NB4 (cell line): ENCODE results near the gene ZNF460.
A peak's percentile ranks its signal among the peaks of the same experiment; 100 is the strongest.

ENCODE experiments used
- DNase-seq: peaks from one replicate; pipeline ENCODE4 v3.0.0; 2010; ENCODE audit warnings: low read depth
- H3K4me3 ChIP-seq: one replicate; pipeline ENCODE4 v1.5.1; 2011; ENCODE audit warnings: mild to moderate bottlenecking, low read depth, low read length, moderate library complexity
- MAX ChIP-seq: IDR thresholded peaks from 2 replicates; pipeline ENCODE4 v1.6.1; 2011; ENCODE audit warnings: low read depth, low read length
- MYC ChIP-seq: IDR thresholded peaks from 2 replicates; pipeline ENCODE4 v1.6.1; 2011; ENCODE audit warnings: low read depth, low read length
- POLR2A ChIP-seq: IDR thresholded peaks from 2 replicates; pipeline ENCODE4 v1.6.1; 2011; ENCODE audit warnings: mild to moderate bottlenecking; ENCODE audit not compliant: insufficient read length; ENCODE audit errors: extremely low read depth
- TF ChIP-seq, protein P1 (sequence below): IDR thresholded peaks from one replicate; pipeline ENCODE4 v1.5.1; 2012; ENCODE audit warnings: low read depth, low read length

Gene ZNF460

DNA sequence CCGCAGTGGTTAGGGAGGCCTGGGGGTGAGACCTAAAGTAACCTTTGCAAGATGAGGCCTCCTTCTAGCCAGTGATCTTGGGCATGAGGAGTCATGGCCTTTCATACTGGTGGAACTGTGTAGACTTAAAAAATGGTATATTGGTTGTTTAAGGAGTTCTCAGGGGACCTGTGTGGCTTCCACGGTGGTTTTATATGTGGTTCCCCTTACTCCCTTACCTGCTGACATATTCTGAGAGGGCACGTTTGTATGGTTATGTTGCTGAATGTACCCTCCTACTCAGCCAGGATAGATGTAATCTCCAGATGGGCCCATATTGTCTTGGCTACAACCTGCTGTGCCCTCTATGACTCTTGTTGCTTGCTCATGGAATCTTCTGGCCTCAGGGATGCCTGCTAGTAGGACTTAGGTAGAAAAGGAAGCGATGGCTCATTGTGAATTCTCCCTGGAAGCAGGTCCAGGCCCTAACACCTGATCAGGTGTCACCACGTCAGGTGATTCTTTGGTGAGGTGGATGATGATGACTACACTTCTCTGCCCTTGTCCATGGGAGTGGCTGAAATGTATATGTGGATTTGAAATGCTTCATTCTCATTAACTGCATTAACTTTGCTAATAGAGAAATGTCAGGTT, 1.8 kb downstream of the ZNF460 start:
- TF ChIP-seq POLR2A (no peak), MAX (no peak), MYC (no peak)
- TF ChIP-seq, protein P1, sequence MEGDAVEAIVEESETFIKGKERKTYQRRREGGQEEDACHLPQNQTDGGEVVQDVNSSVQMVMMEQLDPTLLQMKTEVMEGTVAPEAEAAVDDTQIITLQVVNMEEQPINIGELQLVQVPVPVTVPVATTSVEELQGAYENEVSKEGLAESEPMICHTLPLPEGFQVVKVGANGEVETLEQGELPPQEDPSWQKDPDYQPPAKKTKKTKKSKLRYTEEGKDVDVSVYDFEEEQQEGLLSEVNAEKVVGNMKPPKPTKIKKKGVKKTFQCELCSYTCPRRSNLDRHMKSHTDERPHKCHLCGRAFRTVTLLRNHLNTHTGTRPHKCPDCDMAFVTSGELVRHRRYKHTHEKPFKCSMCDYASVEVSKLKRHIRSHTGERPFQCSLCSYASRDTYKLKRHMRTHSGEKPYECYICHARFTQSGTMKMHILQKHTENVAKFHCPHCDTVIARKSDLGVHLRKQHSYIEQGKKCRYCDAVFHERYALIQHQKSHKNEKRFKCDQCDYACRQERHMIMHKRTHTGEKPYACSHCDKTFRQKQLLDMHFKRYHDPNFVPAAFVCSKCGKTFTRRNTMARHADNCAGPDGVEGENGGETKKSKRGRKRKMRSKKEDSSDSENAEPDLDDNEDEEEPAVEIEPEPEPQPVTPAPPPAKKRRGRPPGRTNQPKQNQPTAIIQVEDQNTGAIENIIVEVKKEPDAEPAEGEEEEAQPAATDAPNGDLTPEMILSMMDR = no peak
- H3K4me3 ChIP-seq = peak overlapping the region; percentile 87
- no peak for DNase-seq

DNA sequence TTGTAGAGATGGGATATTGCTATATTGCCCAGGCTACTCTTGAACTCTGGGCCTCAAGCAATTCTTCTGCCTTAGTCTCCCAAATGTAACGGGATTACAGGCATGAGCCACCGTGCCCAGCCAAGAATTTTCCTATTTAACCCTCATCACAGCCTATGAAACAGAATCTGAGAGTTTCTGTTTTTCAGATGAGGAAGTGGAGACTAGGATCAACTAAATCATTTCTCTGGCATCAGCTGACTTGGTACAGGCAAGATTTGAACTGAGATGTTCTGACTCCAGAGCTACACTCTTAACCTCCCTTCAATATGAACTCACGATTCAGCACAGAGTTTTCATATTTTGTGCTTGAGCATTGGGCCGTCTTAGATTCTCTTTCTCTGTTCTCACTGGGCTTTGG, 8.1 kb downstream of the ZNF460 start:
- no peak for DNase-seq
- no peak overlapping the region for H3K4me3 ChIP-seq
- no peak for TF ChIP-seq MAX
- no peak for TF ChIP-seq POLR2A
- no peak for TF ChIP-seq MYC
- TF ChIP-seq, protein P1 = no peak

DNA sequence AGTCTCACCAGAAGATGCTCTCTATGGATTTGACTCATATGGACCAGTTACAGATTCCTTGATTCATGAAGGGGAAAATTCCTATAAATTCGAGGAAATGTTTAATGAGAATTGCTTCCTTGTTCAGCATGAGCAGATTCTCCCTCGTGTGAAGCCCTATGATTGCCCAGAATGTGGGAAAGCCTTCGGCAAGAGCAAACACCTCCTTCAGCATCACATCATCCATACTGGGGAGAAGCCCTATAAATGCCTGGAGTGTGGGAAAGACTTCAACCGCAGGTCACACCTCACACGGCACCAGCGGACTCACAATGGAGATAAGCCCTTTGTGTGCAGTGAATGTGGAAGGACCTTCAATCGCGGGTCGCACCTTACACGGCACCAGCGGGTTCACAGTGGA, 10.7 kb downstream of the ZNF460 start:
- H3K4me3 ChIP-seq = no peak overlapping the region
- TF ChIP-seq MAX = no peak
- no peak for DNase-seq

GRCh38 chr19:57292547-57292946, 12.3 kb downstream of the ZNF460 start:
- H3K4me3 ChIP-seq = no peak overlapping the region
- DNase-seq = no peak
- TF ChIP-seq MYC = no peak
- no peak for TF ChIP-seq POLR2A
- TF ChIP-seq, protein P1 = no peak
- no peak for TF ChIP-seq MAX

- DNase-seq = no peak
- no peak overlapping the region for H3K4me3 ChIP-seq
- TF ChIP-seq, protein P1 = no peak
- TF ChIP-seq POLR2A = no peak
- no peak for TF ChIP-seq MYC
- TF ChIP-seq MAX = no peak
These were observed 13.4 kb downstream of the ZNF460 start for GRCh38 chr19:57293719-57294118.

- DNase-seq = peak; percentile 88
- H3K4me3 ChIP-seq = no peak overlapping the region
- TF ChIP-seq MYC (no peak), POLR2A (no peak), MAX (no peak)
- TF ChIP-seq, protein P1 = no peak
These were observed 21.8 kb downstream of the ZNF460 start for GRCh38 chr19:57302020-57302465.
